ENCODE measurements around the gene CHRNA4. TPM values are rescaled to one million over a fixed set of nuclear protein-coding genes. Genes with fewer than 3 reads are reported as not detected.

The CHRNA4 gene
- total and polyA plus RNA-seq, 9 donors, result 0.06 to 2.9 (median 0.43) TPM; not detected in 2

DNA sequence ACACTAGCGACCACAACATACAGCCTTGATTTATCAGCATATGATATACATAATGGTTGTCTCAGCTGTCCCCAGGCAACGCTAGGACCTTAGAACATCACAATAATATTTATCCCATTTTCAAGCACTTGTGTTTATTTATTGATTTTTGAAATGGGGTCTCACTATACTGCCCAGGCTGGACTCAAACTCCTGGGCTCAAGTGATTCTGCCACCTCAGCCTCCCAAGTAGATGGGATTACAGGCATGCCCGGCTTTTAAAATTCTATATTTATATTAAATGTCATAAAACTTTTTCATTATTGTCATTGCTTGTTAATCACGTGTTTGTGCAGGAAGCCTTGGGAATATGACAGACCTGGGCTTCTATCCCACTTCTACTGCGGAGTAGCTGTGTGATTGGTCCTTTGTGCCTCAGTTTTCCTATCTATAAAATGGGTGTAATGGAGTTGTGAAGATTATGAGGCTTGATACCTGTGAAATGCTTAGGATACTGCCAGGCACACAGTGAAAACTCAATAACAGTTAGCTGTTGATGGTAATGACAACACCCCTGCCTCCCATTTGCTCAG lies 58.0 kb downstream of the CHRNA4 start:
- H3K36me3 ChIP-seq, result no peaks in the 10 kb centered on the region
- no peaks in the 10 kb centered on the region for H3K4me1 ChIP-seq (ENCODE audit: insufficient read depth)
- peaks cover 0 to 4% of the 10 kb centered on the region in 2 donors for H3K9me3 ChIP-seq
- no peak overlapping the region for H3K27ac ChIP-seq
- intact Hi-C loops (cut with DNase I), result no loop called here
- DNase-seq, result no peak
- TF ChIP-seq EP300 (IDR thresholded peaks at IDR 0.05), result no peak
- TF ChIP-seq, protein P1, sequence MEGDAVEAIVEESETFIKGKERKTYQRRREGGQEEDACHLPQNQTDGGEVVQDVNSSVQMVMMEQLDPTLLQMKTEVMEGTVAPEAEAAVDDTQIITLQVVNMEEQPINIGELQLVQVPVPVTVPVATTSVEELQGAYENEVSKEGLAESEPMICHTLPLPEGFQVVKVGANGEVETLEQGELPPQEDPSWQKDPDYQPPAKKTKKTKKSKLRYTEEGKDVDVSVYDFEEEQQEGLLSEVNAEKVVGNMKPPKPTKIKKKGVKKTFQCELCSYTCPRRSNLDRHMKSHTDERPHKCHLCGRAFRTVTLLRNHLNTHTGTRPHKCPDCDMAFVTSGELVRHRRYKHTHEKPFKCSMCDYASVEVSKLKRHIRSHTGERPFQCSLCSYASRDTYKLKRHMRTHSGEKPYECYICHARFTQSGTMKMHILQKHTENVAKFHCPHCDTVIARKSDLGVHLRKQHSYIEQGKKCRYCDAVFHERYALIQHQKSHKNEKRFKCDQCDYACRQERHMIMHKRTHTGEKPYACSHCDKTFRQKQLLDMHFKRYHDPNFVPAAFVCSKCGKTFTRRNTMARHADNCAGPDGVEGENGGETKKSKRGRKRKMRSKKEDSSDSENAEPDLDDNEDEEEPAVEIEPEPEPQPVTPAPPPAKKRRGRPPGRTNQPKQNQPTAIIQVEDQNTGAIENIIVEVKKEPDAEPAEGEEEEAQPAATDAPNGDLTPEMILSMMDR (IDR thresholded peaks at IDR 0.05), result no peak
- TF ChIP-seq POLR2A (IDR thresholded peaks at IDR 0.05), result no peak
- no peak overlapping the region for H3K4me3 ChIP-seq
- H3K27me3 ChIP-seq, result no peaks in the 10 kb centered on the region
- WGBS, 3 donors, result 53 to 67% (median 61%) methylated on average over 5 of the region's 5 CpGs

DNA sequence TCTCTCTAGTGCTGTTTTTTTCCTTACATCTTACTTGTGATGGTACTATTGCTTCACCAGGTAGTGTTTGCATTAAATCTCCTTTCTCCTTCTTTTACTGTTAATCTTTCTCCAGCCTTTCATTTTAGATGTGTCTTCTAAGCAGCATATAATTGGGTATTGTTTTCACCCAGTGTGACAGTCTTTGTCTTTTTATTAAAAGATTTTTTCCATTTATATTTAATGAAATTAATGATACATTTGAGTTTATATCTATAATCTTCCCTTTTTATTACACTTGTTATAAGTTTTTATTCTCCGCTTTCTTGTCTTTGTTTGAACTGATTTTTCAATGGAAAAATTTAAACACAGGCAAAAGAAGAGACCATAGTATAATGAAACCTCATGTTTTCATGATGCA lies 59.5 kb downstream of the CHRNA4 start:
- H3K27me3 ChIP-seq, result peaks cover 4% of the 10 kb centered on the region
- no peak for DNase-seq
- 96 to 98% (median 98%) methylated on average over 1 of the region's 1 CpG for WGBS, 3 donors
- H3K4me1 ChIP-seq (ENCODE audit: insufficient read depth), result no peaks in the 10 kb centered on the region
- intact Hi-C loops (cut with DNase I), result no loop called here
- no peak overlapping the region for H3K4me3 ChIP-seq
- H3K27ac ChIP-seq, result no peak overlapping the region
- H3K9me3 ChIP-seq, result peaks cover 0 to 4% of the 10 kb centered on the region in 2 donors
- TF ChIP-seq, protein P1 (IDR thresholded peaks at IDR 0.05), result no peak
- no peak for TF ChIP-seq EP300 (IDR thresholded peaks at IDR 0.05)
- no peak for TF ChIP-seq POLR2A (IDR thresholded peaks at IDR 0.05)
- H3K36me3 ChIP-seq, result no peaks in the 10 kb centered on the region

DNA sequence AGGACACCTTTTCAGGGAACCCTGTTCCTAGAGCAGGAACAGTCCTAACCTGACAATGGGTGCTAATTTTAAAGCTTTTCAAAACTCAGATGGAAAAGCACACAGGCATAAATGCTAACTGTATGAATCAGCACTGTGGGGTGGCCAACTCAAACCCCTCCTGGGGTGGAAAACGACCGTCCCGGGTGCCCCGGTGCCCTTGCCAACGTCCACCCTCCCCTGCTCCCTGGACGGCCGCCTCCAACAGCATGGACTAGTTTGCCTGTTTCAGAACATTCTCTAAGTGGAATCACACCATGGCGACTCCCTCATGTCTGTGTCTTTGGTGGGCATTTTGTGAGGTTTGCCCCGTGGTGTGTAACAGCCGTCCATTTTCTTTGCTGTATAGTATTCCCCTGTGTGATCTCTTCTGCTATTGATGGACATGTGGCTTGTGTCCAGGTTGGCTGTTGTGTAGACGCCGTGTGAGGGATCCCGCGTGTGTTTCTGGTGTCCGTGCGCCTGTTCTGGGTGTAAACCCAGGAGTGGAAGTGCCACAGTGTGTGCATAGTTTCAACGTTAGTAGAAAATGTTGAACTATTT lies 62.3 kb downstream of the CHRNA4 start:
- 84 to 87% (median 85%) methylated on average over 17 of the region's 17 CpGs for WGBS, 3 donors
- TF ChIP-seq EP300 (IDR thresholded peaks at IDR 0.05) (no peak), POLR2A (IDR thresholded peaks at IDR 0.05) (no peak)
- TF ChIP-seq, protein P1 (IDR thresholded peaks at IDR 0.05), result no peak
- H3K27ac ChIP-seq, result no peak overlapping the region
- DNase-seq, result no peak
- intact Hi-C loops (cut with DNase I), result no loop called here
- peaks cover 4% of the 10 kb centered on the region for H3K27me3 ChIP-seq
- no peaks in the 10 kb centered on the region for H3K4me1 ChIP-seq (ENCODE audit: insufficient read depth)
- H3K36me3 ChIP-seq, result no peaks in the 10 kb centered on the region
- H3K9me3 ChIP-seq, result peaks cover 0 to 4% of the 10 kb centered on the region in 2 donors
- no peak overlapping the region for H3K4me3 ChIP-seq

DNA sequence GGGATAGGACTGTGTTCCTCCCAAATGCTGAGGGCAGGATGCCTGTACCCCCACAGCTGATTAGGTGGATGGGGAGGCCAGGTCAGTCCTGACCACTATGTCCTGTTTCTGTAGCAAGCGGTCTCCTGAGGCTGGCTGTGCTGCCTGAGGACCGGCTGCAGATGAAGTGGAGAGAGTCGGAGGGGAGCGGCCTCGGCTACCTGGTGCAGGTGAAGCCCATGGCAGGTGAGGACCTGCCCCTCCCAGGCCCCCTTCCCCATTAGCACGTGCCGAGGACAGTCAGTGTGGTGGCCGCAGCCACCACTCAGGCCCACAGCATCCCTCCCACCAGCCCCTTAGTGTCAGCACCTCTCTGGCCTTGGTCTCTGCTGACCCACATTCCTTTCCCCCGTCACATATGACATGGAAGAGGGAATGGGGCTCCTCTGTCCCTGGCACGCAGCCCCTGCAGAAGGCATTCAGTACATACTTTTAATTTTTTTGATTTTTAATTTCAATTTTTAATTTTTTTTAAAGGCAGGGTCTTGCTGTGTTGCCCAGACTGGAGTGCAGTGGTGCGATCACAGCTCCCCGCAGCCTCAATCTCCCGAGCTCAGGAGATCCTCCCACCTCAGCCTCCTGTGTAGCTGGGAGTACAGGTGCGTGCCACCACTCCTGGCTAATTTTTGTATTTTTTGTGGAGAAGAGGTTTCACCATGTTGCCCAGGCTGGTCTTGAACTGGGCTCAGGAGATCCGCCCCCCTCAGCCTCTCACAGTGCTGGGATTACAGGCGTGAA lies 63.2 kb downstream of the CHRNA4 start:
- Histone ChIP-seq H3K9me3 (peaks cover 0 to 4% of the 10 kb centered on the region in 2 donors), H3K27me3 (peaks cover 4% of the 10 kb centered on the region), H3K36me3 (no peaks in the 10 kb centered on the region), H3K4me1 (ENCODE audit: insufficient read depth) (no peaks in the 10 kb centered on the region), H3K27ac (no peak overlapping the region), H3K4me3 (no peak overlapping the region)
- DNase-seq, result no peak
- TF ChIP-seq, protein P1 (IDR thresholded peaks at IDR 0.05), result no peak
- TF ChIP-seq POLR2A (IDR thresholded peaks at IDR 0.05), result no peak
- TF ChIP-seq EP300 (IDR thresholded peaks at IDR 0.05), result no peak
- intact Hi-C loops (cut with DNase I), result no loop called here
- WGBS, 3 donors, result 68 to 78% (median 72%) methylated on average over 16 of the region's 16 CpGs
